Gastrocnemius medialis (tissue), 4 donors: ENCODE data around the gene CERK.

Source experiments
- POLR2A ChIP-seq, 2 donors: fragments of 450-650 bp; IDR thresholded peaks; one replicate each; pipeline ENCODE4 v1.6.1; 2017; ENCODE audit warnings: antibody characterized with exemption in 2 of 2, mild to moderate bottlenecking in 2 of 2, moderate library complexity in 2 of 2
- TF ChIP-seq, protein P1 (sequence below), 5 experiments: fragments of 450-650 bp in 3 of 5; fragments of 200-600 bp in 2 of 5; sonication (generic) in 2 of 5; IDR thresholded peaks in 4 of 5; conservative IDR thresholded peaks in 1 of 5; 1 replicate in 4 of 5; 2 replicates in 1 of 5; pipeline ENCODE4 v1.5.1; 2016 to 2019; ENCODE audit warnings: antibody characterized with exemption in 5 of 5, mild to moderate bottlenecking in 3 of 5, moderate library complexity in 3 of 5

DNA sequence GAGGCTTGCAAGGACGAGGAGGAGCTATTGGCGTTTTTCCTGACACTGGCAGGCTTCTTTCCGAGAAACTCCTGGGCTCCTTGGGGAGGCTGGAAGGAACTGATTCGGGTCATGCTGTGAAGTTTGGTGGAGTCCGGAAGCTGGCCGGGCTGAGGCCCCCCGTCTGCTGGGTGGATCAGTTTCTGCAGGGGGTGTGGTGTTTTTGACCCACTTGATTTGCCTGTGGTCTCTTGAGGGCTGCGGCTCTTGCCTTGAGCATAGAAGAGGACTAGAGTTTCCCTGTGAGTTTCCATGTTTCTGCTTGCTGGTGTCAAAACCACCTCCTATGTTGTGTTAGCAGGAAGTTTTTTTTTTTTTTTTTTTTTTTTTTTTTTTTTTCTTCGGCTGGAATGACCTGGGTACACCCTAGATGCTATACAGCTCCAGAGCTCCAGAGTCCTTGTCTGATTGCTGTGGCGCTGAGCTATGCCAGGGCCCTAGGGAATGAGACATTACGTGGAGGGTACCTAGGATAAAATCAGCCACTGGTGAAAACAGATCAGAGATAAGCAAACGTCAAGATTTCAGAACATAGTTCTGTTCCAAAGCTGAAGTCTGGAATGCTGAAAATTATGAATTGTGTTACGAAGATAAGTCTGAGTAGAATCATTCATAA is 25.1 kb upstream of the CERK start:
- TF ChIP-seq, protein P1, sequence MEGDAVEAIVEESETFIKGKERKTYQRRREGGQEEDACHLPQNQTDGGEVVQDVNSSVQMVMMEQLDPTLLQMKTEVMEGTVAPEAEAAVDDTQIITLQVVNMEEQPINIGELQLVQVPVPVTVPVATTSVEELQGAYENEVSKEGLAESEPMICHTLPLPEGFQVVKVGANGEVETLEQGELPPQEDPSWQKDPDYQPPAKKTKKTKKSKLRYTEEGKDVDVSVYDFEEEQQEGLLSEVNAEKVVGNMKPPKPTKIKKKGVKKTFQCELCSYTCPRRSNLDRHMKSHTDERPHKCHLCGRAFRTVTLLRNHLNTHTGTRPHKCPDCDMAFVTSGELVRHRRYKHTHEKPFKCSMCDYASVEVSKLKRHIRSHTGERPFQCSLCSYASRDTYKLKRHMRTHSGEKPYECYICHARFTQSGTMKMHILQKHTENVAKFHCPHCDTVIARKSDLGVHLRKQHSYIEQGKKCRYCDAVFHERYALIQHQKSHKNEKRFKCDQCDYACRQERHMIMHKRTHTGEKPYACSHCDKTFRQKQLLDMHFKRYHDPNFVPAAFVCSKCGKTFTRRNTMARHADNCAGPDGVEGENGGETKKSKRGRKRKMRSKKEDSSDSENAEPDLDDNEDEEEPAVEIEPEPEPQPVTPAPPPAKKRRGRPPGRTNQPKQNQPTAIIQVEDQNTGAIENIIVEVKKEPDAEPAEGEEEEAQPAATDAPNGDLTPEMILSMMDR (IDR thresholded peaks at IDR 0.05 in 4 of 5, conservative IDR thresholded peaks at IDR 0.05 in 1 of 5) = no peak
- no peak for TF ChIP-seq POLR2A (IDR thresholded peaks at IDR 0.05)
